HUDEP-2 (cell line): ENCODE data around the gene LPP.

Experiments used
- DNase-seq, 76 experiments: peaks; one replicate each; lab custom pipeline; 2025; ENCODE audit not compliant: unreplicated experiment in 76 of 76; lab: John Stamatoyannopoulos, UW

LPP gene

DNA sequence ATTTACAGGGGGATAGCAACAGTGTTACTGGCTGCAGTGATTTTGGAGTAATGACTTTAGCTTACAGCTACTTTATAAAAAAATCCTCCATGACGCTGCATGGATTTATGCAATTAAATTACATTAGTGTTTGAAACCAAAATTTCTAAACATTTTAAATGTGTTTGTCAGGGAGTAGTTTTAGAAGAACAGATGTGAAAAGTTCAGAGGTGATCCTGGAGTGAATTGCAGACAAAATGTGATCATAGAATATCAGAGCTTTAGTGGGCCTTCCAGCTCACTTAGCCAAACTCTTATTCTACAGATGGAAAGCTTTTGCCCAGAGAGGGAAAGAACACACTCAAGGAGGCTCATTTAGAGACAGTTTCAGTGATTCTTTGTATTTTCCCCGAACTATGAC lies 376.3 kb downstream of the LPP start:
- no peak for DNase-seq

DNA sequence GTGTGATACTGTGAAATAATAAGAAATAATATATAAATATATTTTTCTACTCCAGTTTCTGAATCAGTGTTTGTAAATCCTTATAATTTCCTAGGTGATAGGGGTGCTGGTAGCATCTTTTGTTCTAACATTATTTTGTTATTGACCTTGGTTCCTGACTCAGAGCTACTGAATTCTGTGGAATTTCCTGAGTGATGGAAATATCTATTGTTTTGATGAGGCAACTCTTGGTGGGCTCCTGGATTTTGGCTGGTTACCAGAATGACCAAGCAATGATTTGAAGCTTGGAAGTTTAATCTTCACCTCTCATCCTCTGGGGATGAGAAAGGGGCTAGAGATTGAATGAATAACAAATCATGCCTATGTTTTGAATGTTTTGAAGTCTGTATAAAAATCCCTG lies 377.3 kb downstream of the LPP start:
- DNase-seq = no peak

DNA sequence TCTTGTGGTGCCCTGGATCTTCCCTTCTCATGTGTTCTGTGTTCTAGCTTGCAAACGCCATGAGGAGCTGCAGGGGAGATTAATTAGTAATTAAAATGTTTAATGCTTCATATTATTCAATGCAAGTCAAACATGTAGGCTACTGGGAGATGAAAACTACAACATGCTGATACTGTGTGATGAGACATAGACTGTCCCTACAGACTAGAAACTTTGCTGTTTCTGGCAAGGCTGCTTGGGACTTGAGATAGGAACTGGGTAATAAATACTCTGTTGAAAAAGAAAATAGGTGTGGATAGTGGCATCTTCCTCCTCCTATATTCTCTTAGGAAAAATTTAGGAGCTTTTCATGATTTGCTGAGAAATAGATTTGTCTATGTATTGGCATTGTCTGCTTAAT lies 379.2 kb downstream of the LPP start:
- no peak for DNase-seq

DNA sequence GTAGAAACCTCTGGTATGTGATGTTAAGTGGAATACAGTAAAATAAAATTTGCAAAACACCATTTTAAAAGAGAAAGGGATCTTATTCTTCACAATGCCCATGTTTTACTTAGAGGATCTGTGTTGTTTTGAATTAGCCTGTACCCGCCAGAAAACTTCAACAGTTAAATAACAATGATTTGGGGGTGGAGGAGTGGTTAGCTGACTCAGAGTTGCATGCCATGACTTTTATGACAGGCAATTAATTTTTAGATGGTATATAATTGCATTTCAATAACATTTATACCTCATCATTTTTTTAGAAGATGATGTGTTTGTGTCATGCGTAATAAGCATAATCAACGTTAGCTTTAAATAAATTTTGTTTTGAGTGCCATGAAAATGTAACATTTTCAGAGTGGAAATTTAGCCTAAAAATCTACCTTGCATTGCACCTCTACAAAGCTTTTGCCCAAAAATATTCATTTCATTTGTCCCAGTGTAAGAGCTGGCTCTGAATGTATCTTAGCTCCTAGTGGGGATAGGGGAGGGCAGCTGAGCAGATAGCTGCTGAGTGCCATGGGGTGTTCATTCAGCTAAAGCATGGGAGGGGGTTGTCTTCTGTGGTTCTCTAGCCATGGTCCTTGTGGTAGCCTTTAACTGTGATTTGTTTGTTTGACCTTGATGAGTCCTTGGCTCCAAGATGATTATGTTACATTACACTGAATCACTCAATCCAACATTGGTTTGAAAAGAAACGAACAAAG lies 379.8 kb downstream of the LPP start:
- no peak for DNase-seq

DNA sequence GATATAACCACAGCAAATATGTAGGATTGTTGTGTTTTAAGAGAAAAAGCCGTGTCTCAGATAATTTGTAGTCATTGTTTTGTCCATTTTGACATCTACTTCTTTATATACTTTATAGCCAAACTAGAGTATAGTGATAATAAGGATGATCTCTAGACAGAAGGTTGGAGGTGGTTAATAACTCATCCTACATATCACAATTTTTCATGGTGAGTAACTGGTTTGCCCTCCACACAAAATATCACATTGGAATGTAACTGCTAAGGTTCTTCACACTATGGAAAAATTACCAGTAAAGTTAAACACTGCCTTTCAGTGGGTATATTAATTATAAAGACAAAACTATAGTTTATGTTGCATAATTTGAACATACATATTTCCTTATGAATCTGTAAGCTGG lies 380.7 kb downstream of the LPP start:
- DNase-seq = no peak

DNA sequence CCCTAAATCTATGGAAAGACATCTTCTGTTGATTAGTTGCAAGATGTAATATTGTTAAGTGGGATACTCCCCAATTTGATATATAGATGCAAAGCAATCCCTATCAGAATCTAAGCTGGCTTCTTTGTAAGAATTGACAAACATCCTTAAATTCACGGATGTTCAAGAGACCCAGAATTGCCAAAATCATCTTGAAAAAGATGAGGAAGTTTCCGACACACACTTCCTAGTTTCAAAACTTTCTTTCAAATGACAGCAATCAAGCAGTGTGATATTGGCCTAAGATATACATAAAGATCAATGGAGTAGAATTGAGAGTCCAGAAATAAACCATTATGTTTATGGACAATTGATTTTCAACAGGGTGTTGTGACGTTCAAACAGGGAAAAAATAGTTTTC lies 383.6 kb downstream of the LPP start:
- DNase-seq = no peak

DNA sequence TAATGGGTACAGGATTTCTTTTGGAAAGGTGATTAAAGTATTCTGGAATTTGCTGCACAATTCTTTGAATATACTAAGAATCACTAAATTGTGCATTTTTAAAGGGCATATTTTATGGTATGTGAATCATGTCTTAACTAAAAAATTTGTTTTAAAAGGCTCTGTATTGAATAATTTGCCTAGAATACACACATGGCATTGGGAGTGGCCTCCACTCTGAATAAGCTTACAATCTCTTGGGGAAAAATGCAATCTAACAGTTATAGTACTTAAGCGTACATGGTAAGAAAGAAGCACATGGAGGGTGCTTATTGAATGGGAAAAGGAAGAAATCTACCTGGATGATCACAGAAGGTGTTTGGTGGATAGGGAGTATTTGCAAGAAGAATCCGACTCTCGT lies 385.1 kb downstream of the LPP start:
- no peak for DNase-seq

DNA sequence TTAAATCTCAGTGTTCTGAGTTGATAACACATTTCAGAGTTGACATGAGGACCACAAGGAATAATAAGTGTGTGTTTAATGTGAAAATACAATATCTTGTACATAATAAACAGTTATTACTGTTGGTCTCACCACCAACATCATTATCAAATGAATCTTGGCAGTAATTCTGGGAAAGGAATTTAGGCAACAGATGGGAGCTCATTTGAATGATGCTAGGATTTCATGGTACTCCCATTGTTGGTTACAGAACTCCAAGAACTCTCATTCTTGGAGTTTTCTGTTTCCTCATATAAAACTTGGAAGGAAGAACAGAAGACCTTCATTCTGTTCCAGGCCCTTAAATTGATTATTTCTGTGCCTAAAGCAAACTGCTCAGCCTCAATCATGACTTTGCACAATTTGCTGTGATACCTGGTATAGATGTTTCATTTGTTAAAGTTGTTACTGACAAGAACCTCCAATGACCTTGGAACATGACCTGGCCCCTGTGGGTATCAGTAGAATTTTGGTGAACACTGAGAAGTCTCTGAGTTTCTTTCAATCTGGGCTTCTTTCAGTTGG lies 385.8 kb downstream of the LPP start:
- no peak for DNase-seq

DNA sequence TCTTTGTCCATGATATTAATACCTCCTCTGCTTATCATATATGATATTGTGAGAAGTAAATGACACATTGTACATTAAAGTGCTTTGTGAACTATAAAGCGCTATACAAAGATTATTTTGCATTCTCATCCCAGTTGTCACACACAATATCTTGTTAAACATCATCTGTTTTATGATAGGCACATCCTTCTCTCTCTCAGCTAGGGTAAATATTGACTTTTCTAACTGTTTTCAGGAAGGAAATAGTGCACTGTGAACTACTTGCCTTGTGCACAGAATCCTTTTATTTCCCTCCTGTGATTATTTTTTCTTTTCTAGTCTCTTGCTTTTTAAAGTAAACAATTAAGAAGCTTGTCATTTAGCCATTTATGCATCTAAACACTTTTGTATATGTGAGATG lies 388.2 kb downstream of the LPP start:
- DNase-seq = no peak

DNA sequence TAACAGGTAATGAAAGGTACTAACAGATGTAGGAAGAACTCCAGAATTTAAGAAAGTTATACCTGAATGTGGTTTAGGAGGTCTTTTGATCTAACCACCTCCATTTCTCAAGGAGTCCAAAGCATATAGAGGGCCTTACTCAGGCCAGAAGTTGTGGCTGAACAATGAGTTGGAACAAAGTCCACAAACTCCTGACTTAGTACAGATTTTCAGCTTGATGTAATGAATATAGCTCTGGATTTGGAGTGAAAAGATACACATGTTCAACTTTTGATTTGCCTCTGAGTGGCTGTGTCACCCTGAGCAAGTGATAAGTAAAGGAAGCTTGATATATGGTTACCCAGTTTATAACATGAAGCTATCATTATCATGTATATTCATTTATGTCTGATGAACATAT lies 390.1 kb downstream of the LPP start:
- no peak for DNase-seq

DNA sequence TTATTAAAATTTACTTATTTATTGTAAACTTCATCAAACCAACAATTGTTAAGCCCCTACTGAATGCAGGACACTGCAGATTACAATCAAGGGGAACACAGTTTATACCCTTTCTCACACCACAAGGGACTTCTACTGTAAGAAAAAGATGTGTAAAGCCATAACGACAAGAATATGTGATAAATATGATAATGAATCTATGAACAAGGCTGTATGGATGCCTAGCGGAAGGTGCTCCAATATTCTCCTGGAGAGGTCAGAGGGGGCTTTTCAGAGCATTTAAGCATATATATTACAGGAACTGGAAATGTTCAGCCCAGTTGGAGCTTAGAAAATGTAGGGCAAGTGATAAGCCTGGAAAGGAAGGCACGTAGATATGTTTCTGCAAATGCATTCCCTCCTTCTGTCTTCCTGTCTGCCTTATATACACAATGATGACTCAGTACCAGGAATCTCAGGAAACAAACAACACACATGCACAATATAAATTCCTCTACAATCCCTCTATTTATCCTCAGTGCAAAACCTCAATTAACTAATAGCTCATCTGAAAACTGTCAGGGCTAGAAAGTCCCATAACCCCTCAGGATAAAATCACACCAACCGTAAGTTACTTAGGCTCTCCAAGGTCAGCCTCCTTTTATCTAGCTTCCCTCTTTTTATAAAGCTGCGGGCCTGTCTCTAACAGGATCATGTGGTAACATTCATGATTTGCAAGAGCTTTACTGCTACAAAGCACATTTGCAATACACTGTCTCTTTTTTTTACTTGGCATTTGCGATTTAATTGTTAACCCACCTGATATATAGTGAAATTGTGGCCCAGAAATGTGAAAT lies 393.1 kb downstream of the LPP start:
- DNase-seq = no peak

DNA sequence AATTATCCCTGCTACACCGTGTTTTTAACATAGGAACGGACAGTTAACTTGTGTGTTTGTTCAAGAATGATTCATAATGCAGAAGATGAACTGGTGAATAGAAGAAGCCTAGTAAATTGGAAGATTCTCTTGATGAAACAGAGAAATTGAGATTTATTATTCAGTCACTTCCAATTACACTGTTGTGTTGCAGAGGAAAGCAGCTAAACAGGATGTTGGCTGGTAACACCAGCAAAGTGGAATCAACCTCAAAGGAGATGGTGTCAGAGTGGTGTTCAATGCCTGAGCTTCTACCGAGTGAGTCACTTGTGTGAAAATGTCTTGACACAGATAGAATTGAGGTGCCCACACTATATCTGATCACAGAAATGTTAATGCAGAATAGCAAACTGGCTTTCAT lies 399.6 kb downstream of the LPP start:
- DNase-seq = no peak

DNA sequence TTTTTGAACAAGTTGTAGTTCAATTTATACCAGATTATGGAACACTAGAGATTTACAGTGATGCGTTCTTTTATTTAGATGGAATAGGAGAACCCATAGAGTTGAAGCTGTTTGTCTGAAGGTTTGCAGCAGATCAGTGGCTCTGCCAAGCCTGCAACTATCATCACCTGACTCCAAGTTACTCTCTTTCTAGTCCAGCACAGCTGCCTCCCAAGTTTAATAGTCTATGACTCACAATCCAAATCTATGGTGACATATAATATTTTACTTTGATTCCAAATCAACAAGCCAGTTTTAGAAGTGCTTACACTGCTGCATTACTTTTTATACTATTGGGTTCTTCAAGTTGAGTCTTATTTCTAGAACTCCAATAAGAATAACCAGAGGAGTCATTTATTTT lies 400.4 kb downstream of the LPP start:
- DNase-seq = no peak

DNA sequence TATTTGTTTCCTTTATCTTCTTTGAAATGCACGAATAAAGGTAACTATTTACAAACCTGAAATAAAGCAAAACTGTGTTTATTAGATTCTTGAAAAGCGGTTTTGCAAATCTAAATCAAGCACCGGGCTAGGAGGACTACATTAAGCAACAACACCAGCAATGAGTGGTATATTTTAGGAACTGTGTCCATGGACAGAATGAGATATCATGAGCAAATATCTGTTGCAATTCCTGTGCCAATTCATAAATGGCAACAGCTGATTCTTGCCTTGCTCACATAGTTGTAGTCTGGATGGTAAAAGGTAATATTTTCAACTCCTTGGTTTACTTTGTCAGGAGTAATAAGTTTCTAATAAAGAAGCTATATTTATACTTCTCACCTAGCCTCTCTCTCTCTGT lies 403.3 kb downstream of the LPP start:
- no peak for DNase-seq

DNA sequence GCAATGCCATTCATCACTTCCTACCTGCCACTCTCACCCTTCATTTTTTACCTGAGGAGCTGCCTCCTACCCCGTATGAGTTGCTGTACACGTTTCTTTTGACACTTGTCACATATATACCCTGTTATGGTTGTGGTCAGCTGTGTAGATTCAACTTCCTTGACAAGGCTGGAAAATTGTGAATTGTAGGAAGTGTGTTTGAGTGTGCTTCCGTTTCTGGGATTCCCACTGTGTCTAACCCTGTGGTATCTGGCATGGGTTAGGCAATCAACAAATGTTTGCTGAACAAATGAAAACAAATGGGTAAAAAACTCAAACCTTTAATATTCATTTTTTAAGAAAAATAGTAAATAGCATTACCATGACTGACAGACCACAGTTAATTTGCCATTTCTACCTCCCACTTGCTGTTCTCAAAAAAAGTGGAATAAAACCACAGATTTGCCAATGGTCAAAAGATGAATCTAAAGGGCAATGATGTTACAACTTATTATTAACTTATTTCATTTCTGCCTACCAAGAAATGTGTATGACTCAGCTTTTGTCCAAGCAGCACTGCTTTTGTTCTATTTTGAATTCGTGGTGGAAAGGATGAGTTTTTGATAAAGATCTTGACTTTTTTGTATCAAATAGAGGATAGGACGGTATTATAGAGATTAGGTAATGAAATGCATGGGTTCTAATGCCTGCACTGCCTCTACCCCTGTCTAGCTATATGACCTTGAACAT lies 404.6 kb downstream of the LPP start:
- DNase-seq = no peak

DNA sequence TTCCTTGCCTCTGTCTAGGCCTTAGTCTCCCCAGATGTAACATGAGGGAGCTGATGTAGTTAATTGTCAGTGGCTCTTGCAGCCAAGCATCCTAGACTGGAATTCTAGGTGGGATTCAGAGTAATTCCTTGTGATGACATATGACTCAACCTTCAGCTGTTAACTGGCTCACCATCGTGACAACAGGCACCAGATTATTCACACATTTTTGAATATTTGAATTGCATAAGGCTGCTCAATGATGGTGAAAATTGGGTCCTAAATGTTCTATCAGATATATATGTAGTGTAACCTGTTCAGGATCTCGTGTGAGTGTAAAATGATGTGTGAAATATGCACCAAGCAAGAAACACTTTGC lies 405.1 kb downstream of the LPP start:
- DNase-seq = no peak

DNA sequence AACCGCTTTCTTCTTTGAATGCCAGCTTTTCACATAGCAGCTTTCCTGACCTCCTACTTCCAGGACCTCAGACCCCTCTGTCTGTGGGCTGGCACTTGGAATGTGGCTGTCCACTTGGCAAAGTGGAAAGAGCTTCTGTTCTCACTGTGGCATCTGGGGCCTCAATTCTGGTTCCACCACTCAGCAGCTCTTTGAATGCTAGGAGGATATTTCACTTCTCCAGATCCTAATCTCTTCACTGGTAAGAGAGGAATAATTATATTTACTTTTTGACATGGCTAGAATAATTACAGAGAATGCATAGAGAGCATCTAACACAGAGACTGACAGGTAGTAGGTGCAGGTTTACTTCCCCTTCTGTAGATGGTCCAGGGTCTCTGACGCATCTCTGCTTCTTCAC lies 405.9 kb downstream of the LPP start:
- no peak for DNase-seq

DNA sequence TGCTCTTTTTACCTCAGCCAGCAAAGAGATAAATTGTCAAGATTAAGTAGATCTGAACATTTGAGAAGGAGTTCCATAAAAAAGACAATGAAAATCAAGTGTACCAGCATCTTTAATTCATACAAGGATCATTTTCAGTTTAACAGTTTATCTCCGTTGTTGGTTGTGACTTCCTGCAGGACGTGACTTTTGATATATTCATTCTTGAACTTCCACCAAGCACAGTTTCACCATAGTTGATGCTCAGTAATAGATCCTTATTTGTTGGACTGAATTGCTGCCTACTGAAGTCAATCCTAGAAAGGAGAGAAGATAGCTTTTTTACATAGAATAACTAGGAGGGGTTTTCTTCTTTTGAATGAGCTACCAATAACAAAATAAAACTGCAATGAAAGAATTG lies 408.2 kb downstream of the LPP start:
- no peak for DNase-seq

DNA sequence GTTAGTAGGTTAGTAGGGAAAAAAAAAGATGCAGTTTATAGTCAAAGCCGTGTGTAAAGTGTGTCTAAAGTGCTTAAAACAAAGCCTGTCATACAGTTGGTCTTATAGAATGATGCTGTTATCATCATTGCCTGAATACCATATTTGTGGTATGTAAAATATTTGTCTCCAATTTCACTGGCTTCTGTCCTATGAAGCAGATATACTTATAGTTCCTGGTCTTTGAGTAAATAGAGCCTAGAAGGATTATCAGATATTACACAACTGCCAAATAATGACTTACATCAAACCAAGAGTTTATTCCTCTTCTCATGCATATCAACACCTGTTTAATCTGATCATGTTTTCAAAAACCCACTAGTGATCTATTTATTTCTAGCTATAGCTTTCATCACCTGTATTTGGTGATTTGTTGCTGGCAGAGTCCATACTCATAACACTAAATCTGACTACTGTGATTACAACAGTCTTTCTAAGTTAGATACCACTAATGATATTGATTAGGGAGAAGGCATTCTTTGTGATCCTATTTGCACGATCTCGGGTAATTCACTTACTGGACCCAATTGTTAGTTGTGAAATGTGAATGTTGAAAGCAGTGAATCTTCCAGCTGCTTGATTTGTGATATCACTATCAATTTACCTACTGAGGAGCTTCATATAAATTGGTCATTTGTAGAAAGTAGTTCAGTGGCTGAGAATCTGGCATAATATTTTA lies 413.7 kb downstream of the LPP start:
- no peak for DNase-seq

DNA sequence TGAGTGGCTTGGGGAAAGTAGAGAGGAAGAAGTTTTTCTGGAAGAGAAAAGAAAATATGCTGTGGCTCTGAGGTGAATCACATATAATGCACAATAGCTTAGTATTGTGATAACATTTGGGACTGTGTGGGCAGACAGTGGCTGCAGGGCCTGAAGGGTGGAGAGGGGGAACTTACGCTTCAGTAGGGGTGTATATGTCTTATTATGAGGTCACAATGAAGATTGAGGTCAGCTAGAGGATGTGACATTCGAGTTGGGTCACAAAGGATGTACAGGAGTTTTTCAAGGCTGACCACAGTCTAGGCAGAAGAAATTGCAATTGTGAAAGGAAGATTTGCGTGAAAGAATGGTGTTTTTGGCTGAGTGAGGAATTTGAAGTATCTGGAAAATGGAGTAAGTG lies 414.8 kb downstream of the LPP start:
- no peak for DNase-seq
